Hippocampal formation (tissue), 2 donors: ENCODE data around the gene UNC79.

Experiments
- DNase-seq, 2 donors: peaks; one replicate each; lab custom pipeline; 2025; lab: John Stamatoyannopoulos, UW

UNC79 gene

DNA sequence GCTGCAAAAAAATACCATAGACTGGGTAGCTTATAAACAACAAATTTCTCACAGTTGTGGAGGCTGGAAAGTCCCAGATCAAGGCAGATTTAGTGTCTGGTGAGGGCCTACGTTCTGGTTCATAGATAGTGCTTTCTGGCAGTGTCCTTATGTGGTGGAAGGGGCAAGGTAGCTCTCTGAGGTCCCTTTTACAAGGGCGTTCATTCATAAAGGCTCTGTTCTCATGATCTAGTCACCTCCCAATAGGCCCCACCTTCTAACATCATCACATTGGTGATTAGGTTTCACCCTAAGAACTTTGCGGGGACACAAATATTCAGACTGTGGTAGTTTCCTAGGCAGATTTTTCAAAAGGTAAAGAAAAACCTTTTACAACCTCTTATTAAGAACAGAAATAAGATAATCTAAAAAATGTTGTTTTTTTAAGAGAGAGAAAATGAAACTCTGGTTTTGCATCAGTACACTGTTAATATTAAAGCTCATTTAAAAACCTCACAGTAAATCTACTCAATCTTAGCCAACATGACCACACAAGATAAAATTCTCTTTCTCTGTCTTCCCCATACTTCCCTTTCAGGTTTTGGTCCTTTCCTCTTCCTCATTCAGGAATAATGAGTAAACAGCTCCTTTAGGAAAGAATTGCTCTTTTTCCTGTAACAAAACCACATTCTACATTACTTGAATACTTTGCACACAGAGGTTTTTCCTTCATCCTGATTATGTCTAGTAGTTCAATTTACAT, 117.5 kb downstream of the UNC79 start:
- DNase-seq = no peak

DNA sequence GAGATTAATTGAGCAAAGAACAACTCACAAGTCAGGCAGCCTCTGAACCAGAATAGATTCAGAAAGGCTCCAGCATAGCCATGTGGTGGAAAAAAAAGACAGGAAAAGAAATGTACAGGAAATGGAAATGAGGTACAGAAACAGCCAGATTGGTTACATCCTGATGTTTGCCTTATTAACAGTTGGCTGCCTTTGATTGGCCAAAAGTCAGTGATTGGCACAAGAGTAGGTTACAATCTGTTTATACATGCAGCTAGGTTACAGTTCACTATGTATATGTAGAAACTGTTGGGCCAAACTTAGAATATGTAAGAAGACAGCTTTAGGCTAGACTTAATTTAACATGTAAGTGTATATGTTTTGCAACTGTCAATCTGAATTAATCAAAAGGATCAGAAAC, 118.9 kb downstream of the UNC79 start:
- no peak for DNase-seq

DNA sequence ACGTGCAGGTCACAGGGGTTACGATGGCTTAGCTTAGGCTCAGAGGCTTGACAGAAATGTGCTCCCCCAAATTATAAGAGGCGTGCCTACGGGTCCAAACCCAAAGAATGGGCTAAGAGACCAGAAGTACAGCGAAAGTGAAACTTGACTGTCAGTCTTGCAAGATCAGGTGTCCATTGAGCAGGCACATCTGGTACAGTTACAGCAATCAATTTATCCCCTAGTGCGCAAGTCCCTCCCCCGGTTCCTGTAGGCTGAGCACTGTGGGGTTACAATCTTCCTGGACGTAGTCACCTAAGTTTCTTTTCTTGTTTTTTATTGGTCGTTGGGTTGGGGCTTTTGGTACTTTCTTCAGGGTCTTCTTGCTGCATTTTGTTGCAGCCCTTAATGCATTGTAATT, 134.2 kb downstream of the UNC79 start:
- DNase-seq = no peak

DNA sequence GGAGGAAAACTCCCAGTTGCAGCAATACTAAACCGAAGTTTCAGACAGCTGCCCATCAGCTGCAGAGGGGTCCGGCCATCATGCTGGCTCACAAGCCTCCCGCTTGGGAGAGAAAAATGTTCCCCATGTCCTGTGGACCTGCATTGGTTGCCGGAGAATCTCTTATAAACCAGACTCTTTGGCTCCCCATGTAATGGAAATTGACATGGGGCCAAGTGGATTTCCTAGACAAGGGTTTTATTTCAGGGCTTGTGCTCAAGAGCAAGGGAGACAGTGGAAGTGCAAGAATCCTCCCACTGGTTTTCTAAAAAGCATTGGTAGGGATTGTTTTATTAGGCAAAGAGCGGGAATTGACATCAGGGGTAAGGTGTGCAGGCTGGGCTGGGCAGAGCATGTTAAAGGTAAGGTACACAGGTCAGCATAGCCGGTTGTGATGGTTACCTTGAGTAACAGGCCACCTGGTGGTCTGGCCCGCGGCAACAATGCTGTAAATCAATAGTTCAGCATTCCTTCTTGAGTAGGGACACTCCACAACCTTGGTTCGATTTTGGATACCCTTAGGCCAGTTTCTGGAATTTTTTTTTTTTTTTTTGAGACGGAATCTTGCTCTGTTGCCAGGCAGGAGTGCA, 135.4 kb downstream of the UNC79 start:
- DNase-seq = no peak

DNA sequence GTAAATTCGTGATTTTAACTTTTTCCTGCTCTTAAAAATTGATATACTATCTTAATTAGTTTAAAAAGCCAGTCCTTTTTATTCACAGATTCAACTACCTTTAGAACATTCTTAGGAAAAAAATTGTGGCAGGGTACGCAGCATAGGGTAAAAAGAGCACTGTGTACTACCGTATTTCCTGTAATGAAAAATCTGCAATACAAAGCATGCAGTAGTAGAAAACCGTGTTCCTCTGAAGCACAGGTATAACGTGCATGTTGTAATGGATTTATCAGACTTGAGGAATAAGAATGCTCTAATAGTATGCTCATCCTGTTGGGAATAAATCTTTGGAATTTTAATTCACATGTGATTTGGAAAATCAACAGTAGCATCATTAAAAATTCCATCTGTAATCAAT, 140.5 kb downstream of the UNC79 start:
- no peak for DNase-seq

DNA sequence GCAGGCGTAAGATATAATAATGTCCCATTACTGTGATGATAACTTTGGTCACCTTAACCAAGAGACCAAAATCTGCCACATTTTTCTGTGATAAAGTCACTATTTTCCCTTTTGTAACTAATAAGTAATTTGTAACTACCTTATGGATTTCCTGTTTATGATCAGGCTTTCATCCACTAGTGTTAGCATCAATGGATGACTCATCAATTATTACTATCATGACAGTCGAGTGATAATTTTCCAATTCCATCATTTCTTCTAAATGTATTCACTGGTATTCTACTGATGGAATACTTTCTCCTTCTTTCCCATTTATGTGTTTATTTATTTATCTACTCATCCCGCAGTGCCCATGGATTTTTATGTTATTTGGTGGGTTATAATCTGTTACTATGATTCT, 148.4 kb downstream of the UNC79 start:
- no peak for DNase-seq

DNA sequence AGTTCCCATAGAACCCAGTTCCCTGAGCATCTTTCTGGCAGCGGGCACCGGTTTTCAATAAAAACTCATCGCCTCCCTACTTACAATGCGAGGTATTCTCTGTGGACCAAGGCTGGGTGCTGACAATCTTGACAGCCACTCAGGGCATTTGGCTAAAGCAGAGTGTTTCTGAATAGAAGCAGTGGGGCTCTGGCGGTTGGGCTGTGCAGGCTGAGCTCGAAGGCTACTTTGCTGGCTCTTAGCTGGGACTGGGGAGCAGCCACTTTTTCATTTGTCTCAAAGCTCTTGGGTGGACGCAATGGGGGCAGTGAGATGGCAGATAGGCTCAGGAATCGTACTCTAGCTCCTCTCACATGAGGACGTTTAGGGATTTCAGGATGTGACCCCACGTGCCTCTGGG, 151.8 kb downstream of the UNC79 start:
- DNase-seq = no peak

DNA sequence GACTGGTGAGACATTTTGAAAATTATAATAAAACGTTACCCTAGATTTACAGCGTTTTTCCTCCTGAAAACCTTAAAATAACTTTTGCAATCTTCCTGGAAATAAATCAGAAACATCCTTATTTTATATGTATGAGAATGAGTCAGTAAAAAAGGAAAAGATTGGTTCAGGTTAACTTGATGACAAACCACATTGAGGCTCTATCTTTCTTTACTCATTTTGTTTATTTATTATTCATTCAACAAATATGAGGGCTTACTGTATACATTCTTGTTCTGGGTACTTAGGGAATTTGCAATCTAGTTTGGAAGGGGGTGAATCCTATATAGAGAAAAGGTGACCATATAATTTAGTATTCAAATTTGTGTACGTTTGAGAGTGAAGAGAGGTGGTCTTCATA, 156.6 kb downstream of the UNC79 start:
- DNase-seq = no peak

DNA sequence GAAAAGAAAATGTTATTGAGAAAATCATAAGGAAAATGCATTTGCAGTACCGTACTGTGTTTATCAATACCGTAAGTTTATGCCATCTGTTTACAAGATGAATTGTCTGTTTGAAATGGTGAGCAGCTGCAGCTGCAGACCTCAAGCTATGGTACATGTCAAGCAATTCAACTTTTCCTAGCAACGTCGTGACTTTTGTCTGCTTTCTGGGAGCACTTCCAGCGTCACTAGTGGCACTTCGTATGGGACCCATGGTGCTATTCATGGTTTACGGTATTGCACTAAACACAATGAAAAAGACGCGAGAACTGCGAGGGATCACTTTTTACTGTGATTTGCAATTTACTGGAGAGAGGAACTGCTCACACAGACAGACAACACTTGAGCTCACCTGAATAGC, 160.8 kb downstream of the UNC79 start:
- DNase-seq = peak in 1 of 2 donors; percentile 1

DNA sequence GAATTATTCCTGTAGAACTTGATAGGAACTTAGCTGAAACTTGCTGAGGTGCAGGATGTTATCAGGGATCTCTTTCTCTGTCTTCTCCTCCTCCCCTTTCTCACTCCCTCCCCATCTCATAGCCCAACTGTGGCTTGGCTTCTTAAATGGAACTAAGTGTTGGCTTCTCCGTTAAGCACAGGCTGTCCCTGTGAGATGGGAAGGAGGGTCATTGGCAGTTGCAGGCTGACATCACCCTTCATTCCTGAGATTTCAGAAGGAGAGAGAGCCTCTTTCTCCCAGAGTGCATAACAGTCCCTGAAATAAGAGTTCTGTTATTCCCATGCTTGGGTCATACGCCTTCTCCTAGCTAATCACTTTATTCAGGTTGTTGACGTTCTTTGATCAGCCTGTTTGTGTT, 162.0 kb downstream of the UNC79 start:
- no peak for DNase-seq

DNA sequence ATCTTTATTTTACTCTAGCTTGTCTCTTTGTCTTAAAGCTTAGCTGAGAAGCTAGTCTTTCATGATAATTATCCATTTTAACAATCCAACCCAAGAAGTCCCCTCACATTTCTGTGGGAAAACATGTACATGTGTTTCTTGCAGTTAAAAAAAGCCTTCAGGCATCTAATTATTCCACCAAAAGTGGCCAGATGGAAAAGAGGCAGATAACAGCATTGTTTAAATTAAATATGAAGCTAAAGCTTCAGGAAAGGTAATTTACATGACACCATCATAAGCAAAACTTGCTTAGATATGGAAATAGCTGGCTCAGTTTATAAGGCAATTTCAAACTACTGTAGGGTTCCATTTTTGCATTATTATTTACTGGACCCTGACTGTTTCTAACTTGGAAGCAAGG, 175.4 kb downstream of the UNC79 start:
- peak in 1 of 2 donors; percentile 11 for DNase-seq

DNA sequence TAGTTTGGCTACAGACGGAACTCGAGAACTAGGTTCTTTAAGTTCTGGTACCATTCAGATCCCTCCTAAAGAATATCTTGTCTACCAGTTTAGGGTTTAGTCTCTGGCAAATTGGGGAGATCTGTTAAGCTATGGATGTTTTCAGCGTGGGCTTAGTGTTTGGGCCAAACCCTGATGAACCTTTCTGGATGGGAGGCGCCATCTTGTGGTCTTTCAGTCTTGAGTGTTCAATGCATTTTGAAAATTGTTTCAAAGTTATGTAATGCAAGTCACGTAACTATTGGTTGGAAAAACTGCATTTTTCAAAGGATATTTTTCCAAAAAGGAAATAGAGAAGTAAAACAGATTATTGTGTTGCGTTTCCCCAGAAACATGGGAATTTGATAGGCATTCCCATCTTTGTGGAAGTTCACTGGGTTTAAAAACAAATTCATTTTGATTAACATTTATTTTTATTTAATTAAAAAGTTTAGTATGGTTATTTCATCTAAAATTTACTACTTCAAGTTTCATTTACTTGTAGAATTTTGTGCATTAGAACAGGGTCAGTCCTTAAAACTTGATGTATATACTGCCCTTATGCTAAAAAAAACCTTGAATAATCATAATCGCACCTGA, 188.5 kb downstream of the UNC79 start:
- peak; percentile 9 to 60 for DNase-seq

DNA sequence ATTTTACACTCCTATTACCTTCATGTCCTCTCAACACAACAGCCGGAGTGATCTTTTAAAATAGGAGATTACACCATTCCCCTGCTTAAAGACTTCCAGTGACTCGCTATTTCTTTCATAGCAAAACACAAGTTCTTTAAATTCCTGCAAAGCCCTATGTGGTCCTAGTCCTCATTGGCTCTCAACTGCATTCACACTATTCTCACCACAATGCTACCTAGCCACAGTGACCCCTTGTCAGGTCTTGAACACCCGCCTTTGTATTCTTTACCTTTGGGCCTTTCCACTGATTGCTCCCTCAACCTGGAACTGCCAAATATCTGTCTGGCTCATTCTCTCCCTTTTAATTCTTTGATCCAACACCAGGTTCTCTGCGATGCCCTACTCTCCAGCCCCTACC, 197.3 kb downstream of the UNC79 start:
- DNase-seq = no peak

DNA sequence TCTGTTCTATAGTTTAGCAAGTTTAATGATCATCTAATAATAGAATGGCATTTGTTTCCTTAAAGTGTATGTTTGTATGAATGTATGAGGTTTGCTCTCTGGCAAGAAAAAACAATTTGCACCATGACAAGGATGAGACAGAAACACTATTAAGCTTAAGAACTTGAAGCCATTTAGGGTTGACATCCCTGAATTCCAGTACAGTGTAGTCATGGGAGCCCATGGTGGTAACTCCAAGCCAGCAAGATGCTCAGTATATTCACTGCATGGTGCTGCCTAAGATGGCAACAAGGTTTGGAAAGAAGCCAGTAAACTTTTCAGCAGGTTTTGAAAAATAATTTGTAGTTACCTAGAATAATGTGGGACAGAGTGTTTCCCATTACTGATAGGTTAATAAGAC, 198.9 kb downstream of the UNC79 start:
- no peak for DNase-seq

DNA sequence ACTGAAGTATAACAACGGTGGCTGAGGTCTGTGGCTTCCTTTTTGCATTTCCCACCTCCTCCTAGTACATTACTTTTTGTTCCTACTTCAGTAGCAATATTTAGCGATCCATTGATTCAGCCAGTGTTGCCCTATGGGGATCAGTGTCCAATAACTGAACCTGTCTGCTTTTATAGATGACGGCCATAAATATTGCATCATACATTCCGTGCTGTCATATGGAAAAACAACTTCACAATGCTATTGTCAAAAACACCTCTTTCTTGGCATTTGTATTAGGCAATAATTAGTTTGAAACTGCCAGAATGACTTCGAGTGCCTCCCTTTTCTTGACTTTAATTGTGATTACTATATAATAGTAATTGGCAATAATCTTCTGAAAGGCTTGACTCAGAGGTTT, 208.1 kb downstream of the UNC79 start:
- no peak for DNase-seq

DNA sequence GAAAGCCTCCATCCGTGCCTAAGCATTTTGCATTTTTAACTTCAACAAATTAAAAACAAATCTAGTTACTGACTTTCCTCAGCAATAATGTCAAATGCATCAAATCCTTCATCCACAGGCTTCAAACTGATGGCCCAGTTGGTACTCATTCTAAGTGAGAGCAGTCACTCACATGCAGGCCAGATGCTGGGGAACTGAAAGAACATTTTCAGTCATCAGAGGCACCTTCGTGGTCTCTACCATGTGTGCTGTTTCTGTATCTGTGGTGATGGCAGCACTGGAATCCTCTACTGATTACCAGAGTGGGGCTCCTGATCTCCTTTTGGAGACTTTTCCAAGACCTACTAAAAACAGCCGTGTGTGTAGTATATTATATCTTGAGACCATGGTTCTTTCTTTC, 212.4 kb downstream of the UNC79 start:
- no peak for DNase-seq

DNA sequence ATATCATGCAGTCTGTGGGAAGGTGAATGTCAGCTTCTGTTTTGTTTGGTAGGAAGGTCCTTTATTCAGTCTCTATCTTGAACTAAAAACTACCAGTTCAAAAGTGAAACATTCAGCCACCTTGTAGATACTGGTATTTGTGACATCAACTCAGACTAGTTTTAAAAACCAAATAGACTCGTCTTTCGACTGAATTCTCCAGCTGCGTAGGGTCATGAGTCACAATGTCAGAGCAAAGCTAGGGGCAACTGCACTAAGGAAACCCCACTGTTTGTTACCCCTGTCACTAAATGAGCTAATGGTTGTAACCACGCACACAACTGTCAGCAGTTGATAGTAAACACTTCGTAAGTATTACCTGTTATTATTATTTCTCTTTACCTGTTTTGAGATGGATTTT, 212.9 kb downstream of the UNC79 start:
- no peak for DNase-seq

DNA sequence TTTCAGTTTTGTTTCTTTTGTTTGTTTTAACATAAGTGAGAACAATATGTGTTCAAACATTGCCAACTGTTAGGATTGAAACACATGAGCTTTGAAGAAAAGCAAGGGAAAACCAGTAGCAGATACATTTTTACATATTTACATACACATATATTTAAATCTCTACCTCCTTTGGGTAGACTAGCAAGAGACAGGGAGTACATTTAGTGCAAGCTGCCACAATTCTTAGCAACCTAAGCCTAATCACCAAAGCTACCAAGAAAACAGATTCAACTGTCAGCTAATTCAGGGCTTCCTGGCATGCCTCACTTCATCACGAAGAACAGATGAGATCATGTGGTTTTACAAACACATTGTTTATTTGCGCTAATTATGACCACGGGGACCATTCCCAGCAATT, 214.5 kb downstream of the UNC79 start:
- DNase-seq = peak in 1 of 2 donors; percentile 10

DNA sequence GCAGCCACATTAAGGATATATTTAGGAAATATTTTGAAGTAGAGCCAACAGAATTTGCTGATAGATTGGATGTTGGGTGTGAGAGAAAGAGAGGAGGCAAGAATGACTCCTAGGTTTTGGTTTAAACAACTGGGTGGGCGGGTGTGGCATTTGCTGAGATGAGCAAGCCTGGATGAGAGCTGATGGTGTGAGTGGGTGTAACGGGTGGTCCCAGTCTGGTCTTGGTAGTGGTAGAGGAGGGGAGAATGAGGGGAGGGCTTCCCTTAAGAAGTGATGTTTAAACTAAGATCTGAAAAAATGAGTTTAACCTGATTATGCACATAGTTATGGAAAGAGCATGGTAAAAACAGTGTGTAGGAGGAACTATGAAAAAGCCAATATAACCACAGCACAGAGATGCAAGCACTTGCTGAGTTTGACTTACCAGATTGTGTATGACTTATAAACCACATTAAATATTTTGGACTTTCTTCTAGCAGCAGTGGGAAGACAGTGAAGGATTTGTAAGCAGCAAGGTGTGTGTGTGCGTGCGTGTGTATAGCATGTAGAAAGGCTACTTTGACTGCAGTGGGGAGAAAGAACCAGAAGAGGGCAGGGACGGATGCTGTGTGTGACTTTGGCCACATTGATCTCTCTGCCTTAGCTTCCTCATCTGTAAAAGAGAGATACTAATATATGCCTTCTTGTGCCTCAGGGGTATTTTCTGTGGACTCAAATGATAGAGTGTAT, 217.9 kb downstream of the UNC79 start:
- DNase-seq = peak in 1 of 2 donors; percentile 17

DNA sequence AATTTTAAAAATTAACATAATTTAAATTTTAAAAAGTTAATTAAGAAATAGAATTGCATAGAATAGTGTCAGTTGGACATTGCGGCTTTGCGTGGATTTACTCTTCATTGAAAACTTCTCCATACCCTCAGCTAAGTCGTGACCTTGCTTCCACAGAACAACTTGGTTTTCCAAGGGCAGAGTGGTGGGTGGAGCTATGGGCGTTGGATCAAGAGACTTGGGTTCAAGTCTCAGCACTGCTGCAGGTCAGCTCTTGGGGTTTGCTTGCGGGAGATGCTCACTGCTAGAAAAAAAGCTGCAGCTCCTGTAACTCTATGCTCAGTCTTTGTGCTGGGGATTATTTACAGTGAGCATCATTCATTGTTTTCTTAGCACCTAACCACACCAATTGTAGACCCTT, 223.9 kb downstream of the UNC79 start:
- no peak for DNase-seq

DNA sequence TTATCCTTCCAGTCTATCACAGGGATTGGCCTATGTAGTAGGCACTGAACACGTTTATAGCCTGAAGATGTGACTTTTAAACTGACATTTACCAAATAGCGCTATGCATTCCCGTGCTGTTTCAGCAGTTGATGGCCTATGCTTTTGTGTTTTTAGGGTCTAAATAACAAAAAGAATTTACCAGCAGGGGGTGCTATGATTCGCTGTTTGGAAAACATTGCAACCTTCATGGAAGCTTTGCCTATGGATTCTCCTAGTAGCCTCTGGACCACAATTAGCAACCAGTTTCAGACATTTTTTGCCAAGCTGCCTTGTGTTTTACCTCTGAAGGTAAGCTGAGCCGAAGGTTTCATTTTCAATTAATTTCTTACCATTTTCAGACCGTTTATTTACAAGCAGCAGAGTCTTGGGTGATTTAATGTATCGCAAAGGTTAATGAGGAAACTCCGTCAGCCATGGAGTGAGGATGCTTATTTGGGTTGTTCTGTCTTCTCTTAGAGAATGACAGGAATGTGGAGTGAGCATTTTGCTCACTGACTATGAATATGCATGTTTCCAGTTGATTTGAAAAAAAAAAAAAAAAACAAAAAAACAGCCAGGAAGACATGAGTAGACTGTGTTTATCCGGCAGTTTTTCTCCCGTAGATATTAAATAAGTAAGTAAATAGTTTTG, 224.5 kb downstream of the UNC79 start:
- DNase-seq = peak; percentile 39 to 70

DNA sequence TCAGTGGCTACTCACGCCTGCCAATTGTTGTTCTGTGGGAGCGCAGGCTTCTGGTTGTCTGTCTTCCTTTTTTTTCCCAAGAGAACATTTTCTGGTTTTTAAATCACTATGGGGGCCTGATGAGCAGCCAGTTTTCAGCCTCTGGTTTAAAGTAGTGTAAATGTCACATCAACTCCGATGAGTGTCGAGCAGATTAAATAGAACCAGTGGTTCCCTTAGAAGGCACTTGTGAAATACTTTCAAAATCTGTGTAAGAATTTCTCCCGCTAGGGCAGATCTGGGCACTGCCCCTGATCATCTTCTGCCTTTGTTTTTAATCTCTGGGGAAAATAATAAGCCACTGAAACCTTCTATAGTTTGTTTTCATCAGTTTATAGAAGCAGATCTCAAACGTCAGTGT, 227.1 kb downstream of the UNC79 start:
- DNase-seq = no peak
